Psoas muscle (tissue), 8 donors: ENCODE measurements around the gene DDX17. TPM values are rescaled to one million over a fixed set of nuclear protein-coding genes. Genes with fewer than 3 reads are reported as not detected.
A peak's percentile ranks its signal among the peaks of the same experiment; 100 is the strongest.

Experiments
- ATAC-seq, 4 donors: fragments of 200-7000 bp; cut with Tn5 transposase; one replicate each; pipeline ENCODE4 v1.9.1; 2020; ENCODE audit warnings: moderate library complexity in 3 of 4, mild to moderate bottlenecking in 2 of 4
- DNase-seq, 2 donors: peaks; one replicate each; pipeline ENCODE4 v3.0.0-alpha.2; 2020
- H3K27ac ChIP-seq: fragments of 200-600 bp; one replicate; pipeline ENCODE4 v1.8.0; 2022
- H3K27me3 ChIP-seq, 3 donors: fragments of 200-600 bp in 1 of 3; one replicate each; pipeline versions ENCODE4 v1.6.1 to v1.8.0; 2013 to 2022; ENCODE audit warnings: low read length in 2 of 3, mild to moderate bottlenecking in 2 of 3, moderate library complexity in 1 of 3; ENCODE audit not compliant: insufficient read depth in 3 of 3
- H3K36me3 ChIP-seq, 2 donors: fragments of 200-600 bp in 1 of 2; one replicate each; pipeline versions ENCODE4 v1.6.1 to v1.8.0; 2013 to 2022; ENCODE audit warnings: low read depth in 1 of 2, mild to moderate bottlenecking in 1 of 2, moderate library complexity in 1 of 2; ENCODE audit not compliant: insufficient read depth in 1 of 2
- H3K4me1 ChIP-seq: fragments of 200-600 bp; one replicate; pipeline ENCODE4 v1.8.0; 2022
- H3K4me3 ChIP-seq: fragments of 200-600 bp; one replicate; pipeline ENCODE4 v1.8.0; 2022; ENCODE audit warnings: mild to moderate bottlenecking
- H3K9me3 ChIP-seq: fragments of 200-600 bp; one replicate; pipeline ENCODE4 v1.8.0; 2022
- WGBS, 3 donors: extraction: QIAGEN DNeasy Blood & Tissue Kit; methylation state at CpG; one replicate each; pipeline versions ENCODE4 v1.1.6 to v1.1.7; 2013; 5-methylcytosine and 5-hydroxymethylcytosine counted together
- intact Hi-C, 2 donors: fragments of 100-400 bp; cut with DNase I; formaldehyde crosslinking; loops; one replicate each; pipeline versions ENCODE4 v1.11.0 to v1.14.2; 2022
- polyA plus RNA-seq, 3 donors: library from polyadenylated mRNA; stranded (reverse); fragments of 200-250 nt; gene quantifications; one replicate each; pipeline ENCODE4 v1.2.3, GENCODE V29; 2013
- total RNA-seq, 4 donors: library from RNA; stranded (reverse); fragmentation: NEBNext Ultra II Directional in 2 of 4; extraction: Animal tissue kit (Norgen Biotek cat#: 25700) in 2 of 4; gene quantifications; one replicate each; pipeline versions ENCODE4 v1.2.1 to v1.2.4, GENCODE V29; 2021 to 2023
- TF ChIP-seq, protein P1 (sequence below): fragments of 200-600 bp; IDR thresholded peaks from one replicate; pipeline ENCODE4 v1.8.0; 2022; ENCODE audit warnings: antibody characterized with exemption
- donor health status: healthy with polysubstance abuse.
- donor health status: DM: no; HTN: no; CAD: no; lungs with moderate emphysema.
- donor health status: Bipolar disorder and iron deficiency.
- donor health status: healthy.
- donor health status: DM: yes; HTN: yes; CAD: no.
- donor health status: DM: no; HTN: no; CAD: no.
- donor health status: DM: no; HTN: no; CAD: no.
- donor health status: DM: yes; HTN: yes; CAD: no.

DDX17 gene
- total and polyA plus RNA-seq, 7 donors: 41.4 to 173 (median 127) TPM

DNA sequence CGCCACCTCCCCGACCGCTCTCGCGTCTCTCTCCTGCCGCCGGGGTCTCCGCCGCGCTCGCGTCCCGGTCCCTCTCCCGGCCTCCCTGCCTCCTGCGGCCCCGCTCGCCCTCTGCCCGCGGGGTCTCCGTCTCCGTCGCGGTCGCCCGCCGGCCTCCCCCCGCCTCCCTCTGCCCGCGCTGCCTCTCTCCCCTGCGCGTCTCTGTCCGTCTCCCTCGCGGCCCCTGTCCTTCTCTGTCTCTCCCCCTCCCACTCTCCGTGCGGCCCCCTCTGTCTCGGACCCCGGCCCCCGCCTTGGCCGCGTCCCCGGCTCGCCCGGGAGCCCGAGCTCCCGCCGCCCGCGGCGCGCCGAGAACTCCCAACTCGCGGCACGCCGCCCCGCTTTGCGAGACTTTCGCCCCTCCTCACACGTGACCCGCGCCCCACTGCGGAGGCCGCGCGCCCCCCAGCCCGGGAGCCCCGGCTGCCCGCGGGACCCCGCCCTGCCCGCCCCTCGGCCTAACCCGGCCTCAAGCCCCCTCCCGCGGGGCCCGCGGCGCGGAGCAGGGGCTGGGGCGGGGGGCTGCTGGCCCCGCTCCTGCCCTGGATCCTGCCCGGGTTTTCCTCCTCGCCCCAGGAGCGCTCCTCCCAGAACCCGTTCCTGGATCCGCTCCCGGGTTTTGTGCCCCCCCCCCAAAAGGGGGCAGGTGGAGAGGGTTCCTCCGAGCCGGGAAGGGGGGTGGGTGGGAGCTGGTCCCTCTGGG is 50.4 kb downstream of the DDX17 start:
- 1 to 2% (median 1%) methylated on average over 49 to 90 of the region's 90 CpGs for WGBS, 3 donors
- Histone ChIP-seq H3K9me3 (no peaks in the 10 kb centered on the region), H3K27me3 (peaks cover 0 to 91% (median 19%) of the 10 kb centered on the region in 3 donors), H3K27ac (no peak overlapping the region), H3K4me1 (no peaks in the 10 kb centered on the region), H3K36me3 (no peaks in the 10 kb centered on the region), H3K4me3 (peak overlapping the region; percentile 56)
- TF ChIP-seq, protein P1, sequence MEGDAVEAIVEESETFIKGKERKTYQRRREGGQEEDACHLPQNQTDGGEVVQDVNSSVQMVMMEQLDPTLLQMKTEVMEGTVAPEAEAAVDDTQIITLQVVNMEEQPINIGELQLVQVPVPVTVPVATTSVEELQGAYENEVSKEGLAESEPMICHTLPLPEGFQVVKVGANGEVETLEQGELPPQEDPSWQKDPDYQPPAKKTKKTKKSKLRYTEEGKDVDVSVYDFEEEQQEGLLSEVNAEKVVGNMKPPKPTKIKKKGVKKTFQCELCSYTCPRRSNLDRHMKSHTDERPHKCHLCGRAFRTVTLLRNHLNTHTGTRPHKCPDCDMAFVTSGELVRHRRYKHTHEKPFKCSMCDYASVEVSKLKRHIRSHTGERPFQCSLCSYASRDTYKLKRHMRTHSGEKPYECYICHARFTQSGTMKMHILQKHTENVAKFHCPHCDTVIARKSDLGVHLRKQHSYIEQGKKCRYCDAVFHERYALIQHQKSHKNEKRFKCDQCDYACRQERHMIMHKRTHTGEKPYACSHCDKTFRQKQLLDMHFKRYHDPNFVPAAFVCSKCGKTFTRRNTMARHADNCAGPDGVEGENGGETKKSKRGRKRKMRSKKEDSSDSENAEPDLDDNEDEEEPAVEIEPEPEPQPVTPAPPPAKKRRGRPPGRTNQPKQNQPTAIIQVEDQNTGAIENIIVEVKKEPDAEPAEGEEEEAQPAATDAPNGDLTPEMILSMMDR: no peak
- DNase-seq (no peak), ATAC-seq (no peak)
- intact Hi-C loops: loop anchor here in 1 of 2 donors (5.0 kb wide), 1 partner anchor 43 kb away; no protein-coding TSS in a partner anchor

DNA sequence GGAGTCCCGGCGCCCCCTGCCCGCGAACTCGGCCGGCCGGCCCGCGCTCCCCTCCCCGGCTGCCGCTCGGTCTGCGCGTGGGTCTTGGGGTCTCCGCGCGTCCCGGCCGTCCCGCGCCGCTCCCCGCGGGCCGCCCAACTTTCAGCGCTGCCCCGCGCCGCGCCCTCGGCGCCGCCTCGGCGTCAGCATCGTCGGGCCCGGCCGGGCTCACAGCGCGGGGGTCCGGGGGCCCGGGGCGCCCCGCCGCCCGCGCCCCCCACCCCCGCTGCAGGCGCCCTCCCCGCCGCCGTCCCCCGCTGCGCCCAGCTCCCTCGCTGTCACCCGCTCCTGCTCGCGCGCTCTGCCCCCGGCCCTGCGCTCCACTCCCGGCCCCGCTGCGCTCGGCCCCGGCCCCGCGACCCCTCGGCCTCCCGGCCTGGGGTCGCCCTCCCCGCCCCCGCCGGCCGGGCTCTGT is 51.0 kb downstream of the DDX17 start, which contains the start of gene KCNJ4:
KCNJ4 (minus strand) TSS at position 124 of the 454 bp plus-strand sequence. CDS start 27,067 bp downstream, outside the sequence.
- Histone ChIP-seq H3K27me3 (peaks cover 0 to 92% (median 22%) of the 10 kb centered on the region in 3 donors), H3K4me1 (no peaks in the 10 kb centered on the region)
- intact Hi-C loops: loop anchor here in 1 of 2 donors (5.0 kb wide), 1 partner anchor 43 kb away; no protein-coding TSS in a partner anchor

DNA sequence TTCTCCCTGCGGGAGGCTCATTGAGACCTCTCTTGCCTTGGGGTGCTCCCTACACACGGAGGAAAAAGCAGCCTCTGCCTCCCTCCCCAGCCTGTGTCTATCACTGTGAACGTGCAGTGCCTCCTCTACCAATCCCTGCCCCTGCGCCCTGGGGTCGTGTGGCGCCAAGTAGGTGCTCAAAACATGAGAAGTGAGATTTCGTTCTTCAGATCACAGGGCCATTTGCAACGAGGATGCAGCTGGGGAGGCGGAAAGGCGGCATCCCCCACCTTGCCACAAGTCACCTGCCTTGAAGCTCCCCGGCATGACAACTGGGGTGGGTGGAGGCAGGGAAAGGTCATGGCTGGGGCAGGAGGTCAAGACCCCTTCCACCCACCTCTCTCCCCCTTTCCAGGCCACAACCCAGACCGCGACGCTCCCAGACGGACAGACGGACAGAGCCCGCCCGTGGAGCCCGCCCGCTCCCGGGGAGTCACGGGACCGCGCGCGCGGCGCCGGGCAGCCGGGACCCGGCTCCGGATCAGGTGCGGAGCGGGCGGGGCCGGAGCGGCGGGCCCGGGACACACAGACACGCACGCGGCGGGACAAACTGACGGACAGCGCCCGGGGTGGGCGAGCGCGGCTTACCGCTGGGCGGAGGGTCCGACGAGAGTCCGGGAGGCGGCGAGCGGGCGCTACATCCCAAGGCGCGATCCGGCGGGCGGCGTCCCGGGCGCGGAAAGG is 51.6 kb downstream of the DDX17 start:
- Histone ChIP-seq H3K9me3 (no peaks in the 10 kb centered on the region), H3K4me3 (peak overlapping the region; percentile 62), H3K36me3 (no peaks in the 10 kb centered on the region), H3K27ac (no peak overlapping the region), H3K27me3 (peaks cover 0 to 92% (median 22%) of the 10 kb centered on the region in 3 donors), H3K4me1 (no peaks in the 10 kb centered on the region)
- intact Hi-C loops: loop anchor here in 1 of 2 donors (5.0 kb wide), 1 partner anchor 42 kb away; no protein-coding TSS in a partner anchor
- TF ChIP-seq, protein P1: no peak
- peak in 3 of 4 donors; percentile 36 to 54 (median 47) for ATAC-seq
- DNase-seq: no peak
- WGBS, 3 donors: 6 to 16% (median 7%) methylated on average over 29 to 67 of the region's 67 CpGs

More for the DNA sequence above, 51.0 kb downstream of the DDX17 start, which contains the start of gene KCNJ4:
- Histone ChIP-seq H3K4me3 (peak within 1 kb of the TSS; percentile 62), H3K27ac (no peak within 1 kb of the TSS), H3K9me3 (no peaks in the 10 kb centered on the region), H3K36me3 (no peaks in the 10 kb centered on the region)
- TF ChIP-seq, protein P1: no peak
- WGBS, 3 donors: 0 to 1% (median 0%) methylated on average over 1 to 76 of the region's 76 CpGs
- DNase-seq (no peak), ATAC-seq (no peak)

DNA sequence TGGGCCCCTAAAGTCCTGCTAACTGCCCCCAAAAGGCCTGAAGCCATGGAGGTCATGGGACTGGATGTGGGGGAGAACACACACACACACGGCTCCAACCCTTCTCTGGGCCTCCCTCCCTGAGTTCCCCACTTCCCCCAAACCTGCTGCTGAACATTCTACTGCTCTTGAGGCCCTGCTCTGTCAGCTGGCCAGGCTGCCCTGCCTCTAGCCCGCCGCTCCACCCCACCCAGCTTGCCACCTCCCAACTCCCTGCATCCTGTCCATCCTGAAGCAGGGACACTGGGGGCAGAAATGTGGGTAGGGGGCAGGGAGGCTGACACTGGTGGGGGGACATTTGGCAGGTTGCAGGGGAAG is 52.1 kb downstream of the DDX17 start:
- intact Hi-C loops: no loop called here
- 55 to 63% (median 61%) methylated on average over 3 of the region's 3 CpGs for WGBS, 3 donors
- H3K9me3 ChIP-seq: no peaks in the 10 kb centered on the region
- no peaks in the 10 kb centered on the region for H3K4me1 ChIP-seq
- TF ChIP-seq, protein P1: no peak
- peaks cover 0 to 92% (median 22%) of the 10 kb centered on the region in 3 donors for H3K27me3 ChIP-seq
- H3K36me3 ChIP-seq: no peaks in the 10 kb centered on the region
- DNase-seq: no peak
- no peak overlapping the region for H3K27ac ChIP-seq
- H3K4me3 ChIP-seq: no peak overlapping the region
- ATAC-seq: peak in 1 of 4 donors; percentile 11
